ENCODE results near the gene KLRC4.
"Not testable (repeated sequence)": the region's sequence is repeated elsewhere in the genome, so short reads cannot be mapped to it uniquely, and the experiment has no call there.

Gene KLRC4

DNA sequence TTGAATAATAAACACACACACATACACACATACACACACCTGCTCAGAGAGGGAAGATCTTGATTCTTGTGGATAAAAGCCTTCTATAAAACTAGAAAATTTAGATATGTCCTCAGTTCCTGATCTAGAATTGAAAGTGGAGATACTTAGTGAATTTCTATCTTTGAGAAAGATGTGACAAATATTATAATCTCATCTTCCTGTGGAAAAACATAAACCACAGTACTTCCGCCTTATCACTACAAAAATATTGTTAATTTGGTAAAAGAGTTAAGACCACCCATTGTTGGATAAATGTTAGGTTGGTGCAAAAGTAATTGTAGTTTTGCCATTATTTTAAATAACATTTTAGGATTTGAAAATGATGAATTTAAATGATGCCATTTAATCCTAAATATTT is 19.7 kb downstream of the KLRC4 start, which contains the start of gene KLRK1:
Gene KLRK1 (minus strand): TSS at position 138 of the 400 bp plus-strand sequence. CDS start 1,231 bp downstream, outside the sequence.
- H3K4me3 ChIP-seq (replicated peaks in 1 of 2; ENCODE audit: low read depth in 2 of 2, low read length in 2 of 2), result no peak within 1 kb of the TSS
- DNase-seq (ENCODE audit: low read depth in 2 of 2), result no peak
- TF ChIP-seq, protein P1, sequence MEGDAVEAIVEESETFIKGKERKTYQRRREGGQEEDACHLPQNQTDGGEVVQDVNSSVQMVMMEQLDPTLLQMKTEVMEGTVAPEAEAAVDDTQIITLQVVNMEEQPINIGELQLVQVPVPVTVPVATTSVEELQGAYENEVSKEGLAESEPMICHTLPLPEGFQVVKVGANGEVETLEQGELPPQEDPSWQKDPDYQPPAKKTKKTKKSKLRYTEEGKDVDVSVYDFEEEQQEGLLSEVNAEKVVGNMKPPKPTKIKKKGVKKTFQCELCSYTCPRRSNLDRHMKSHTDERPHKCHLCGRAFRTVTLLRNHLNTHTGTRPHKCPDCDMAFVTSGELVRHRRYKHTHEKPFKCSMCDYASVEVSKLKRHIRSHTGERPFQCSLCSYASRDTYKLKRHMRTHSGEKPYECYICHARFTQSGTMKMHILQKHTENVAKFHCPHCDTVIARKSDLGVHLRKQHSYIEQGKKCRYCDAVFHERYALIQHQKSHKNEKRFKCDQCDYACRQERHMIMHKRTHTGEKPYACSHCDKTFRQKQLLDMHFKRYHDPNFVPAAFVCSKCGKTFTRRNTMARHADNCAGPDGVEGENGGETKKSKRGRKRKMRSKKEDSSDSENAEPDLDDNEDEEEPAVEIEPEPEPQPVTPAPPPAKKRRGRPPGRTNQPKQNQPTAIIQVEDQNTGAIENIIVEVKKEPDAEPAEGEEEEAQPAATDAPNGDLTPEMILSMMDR (IDR thresholded peaks at IDR 0.05; ENCODE audit: low read depth, low read length), result no peak

- TF ChIP-seq, protein P1 (IDR thresholded peaks at IDR 0.05; ENCODE audit: low read depth, low read length), result no peak
- DNase-seq (ENCODE audit: low read depth in 2 of 2), result no peak
- H3K4me3 ChIP-seq (replicated peaks in 1 of 2; ENCODE audit: low read depth in 2 of 2, low read length in 2 of 2), result no peak overlapping the region
Observed at GRCh38 chr12:10388624-10389413, 20.7 kb downstream of the KLRC4 start.

DNA sequence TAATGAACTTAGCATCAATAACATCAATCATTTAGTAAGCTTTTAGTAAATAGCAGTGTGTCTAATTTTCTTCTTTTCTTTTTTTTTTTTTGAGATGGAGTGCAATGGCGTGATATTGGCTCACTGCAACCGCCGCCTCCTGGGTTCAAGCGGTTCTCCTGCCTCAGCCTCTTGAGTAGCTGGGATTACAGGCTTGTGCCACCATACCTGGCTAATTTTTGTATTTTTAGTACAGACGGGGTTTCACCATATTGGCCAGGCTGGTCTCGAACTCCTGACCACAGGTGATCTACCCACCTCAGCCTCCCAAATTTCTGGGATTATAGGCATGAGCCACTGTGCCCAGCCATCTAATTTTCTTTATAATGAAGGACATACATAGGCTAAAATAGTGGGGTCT is 22.1 kb downstream of the KLRC4 start:
- DNase-seq (ENCODE audit: low read depth in 2 of 2); H3K4me3 ChIP-seq (replicated peaks in 1 of 2; ENCODE audit: low read depth in 2 of 2, low read length in 2 of 2): not testable (repeated sequence)

GRCh38 chr12:10386857-10387256 is 22.7 kb downstream of the KLRC4 start:
- TF ChIP-seq, protein P1 (IDR thresholded peaks at IDR 0.05; ENCODE audit: low read depth, low read length), result no peak
- peak in 1 of 2 donors; percentile 26 for DNase-seq (ENCODE audit: low read depth in 2 of 2)
- H3K4me3 ChIP-seq (replicated peaks in 1 of 2; ENCODE audit: low read depth in 2 of 2, low read length in 2 of 2), result no peak overlapping the region

DNA sequence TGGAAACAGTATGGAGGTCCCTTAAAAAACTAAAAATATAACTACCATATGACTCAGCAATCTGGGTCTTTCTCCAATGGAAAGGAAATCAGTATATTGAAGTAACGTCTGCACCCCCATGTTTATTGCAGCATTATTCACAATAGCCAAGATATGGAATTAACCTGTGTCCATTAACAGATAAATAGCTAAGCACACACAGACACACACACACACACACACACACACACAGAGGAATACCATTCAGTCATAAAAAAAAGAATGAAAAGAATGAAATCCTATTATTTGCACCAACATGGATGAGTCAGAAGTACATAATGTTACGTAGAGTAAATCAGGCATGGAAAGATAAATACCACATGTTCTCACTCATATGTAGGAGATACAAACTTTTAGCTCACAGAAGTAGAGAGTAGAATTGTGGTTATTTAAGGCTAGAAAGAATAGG is 24.4 kb downstream of the KLRC4 start:
- DNase-seq (ENCODE audit: low read depth in 2 of 2), result peak; percentile 75 to 91
- H3K4me3 ChIP-seq (replicated peaks in 1 of 2; ENCODE audit: low read depth in 2 of 2, low read length in 2 of 2), result no peak overlapping the region
- TF ChIP-seq, protein P1 (IDR thresholded peaks at IDR 0.05; ENCODE audit: low read depth, low read length), result no peak

DNA sequence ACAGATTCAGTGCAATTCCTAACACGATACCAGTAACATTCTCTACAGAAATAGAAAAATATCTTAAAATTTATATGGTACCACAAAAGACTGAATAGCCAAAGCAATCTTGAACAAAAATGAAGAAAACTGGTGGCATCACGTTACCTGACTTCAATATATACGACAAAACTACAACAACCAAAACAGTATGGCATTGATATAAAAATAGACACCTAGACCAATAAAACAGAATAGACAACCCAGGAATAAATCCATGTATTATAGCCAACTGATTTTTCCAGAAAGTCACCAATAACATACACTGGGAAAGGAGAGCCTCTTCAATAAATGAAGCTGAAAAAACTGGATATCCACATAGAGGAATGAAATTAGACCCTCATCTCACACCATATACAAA is 25.4 kb downstream of the KLRC4 start:
- TF ChIP-seq, protein P1 (IDR thresholded peaks at IDR 0.05; ENCODE audit: low read depth, low read length), result no peak
- no peak for DNase-seq (ENCODE audit: low read depth in 2 of 2)
- H3K4me3 ChIP-seq (replicated peaks in 1 of 2; ENCODE audit: low read depth in 2 of 2, low read length in 2 of 2), result no peak overlapping the region

- TF ChIP-seq, protein P1 (IDR thresholded peaks at IDR 0.05; ENCODE audit: low read depth, low read length), result no peak
- H3K4me3 ChIP-seq (replicated peaks in 1 of 2; ENCODE audit: low read depth in 2 of 2, low read length in 2 of 2), result no peak overlapping the region
- no peak for DNase-seq (ENCODE audit: low read depth in 2 of 2)
Observed at GRCh38 chr12:10381928-10382628, 27.5 kb downstream of the KLRC4 start.

DNA sequence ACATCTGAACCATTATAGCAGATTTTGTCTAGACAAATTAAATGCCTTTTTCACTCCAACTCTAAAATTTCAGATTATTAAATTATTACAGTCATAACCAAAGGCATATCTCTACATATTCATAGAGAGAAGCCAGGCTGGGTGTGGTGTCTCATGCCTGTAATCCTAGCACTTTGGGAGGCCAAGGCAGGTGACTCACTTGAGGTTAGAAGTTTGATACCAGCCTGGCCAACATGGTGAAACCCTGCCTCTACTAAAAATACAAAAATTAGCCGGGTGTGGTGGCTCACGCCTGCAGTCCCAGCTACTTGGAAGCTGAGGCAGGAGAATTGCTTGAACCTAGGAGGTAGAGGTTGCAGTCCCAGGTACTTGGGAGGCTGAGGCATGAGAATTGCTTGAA is 30.8 kb downstream of the KLRC4 start:
- not testable (repeated sequence) for DNase-seq (ENCODE audit: low read depth in 2 of 2); H3K4me3 ChIP-seq (replicated peaks in 1 of 2; ENCODE audit: low read depth in 2 of 2, low read length in 2 of 2)

All from cardiac fibroblast (primary cell).